HepG2 (cell line): Measurements from ENCODE around the gene KIAA0232. TPM values are rescaled to one million over a fixed set of nuclear protein-coding genes. Genes with fewer than 3 reads are reported as not detected.

ENCODE experiments used
- ASH2L ChIP-seq: fragments of 300-600, 200-600 bp; sonication (generic); IDR thresholded peaks from 2 replicates; pipeline ENCODE4 v1.7.0; 2017; ENCODE audit warnings: low read depth, mild to moderate bottlenecking, moderate library complexity, mixed read lengths, low read length; ENCODE audit not compliant: insufficient read length
- EZH2 ChIP-seq: conservative IDR thresholded peaks from 2 replicates; pipeline ENCODE4 v1.6.1; 2012; ENCODE audit warnings: mild to moderate bottlenecking, low read depth, low read length, moderate library complexity
- GATA4 ChIP-seq: sonication (generic); IDR thresholded peaks from 2 replicates; pipeline ENCODE4 v1.6.1; 2016; ENCODE audit warnings: antibody characterized with exemption, low read depth, borderline replicate concordance
- HES4 ChIP-seq: sonication (generic); formaldehyde crosslinking; IDR thresholded peaks from 2 replicates; pipeline ENCODE4 v1.9.0; 2021; ENCODE audit warnings: mild to moderate bottlenecking, missing genetic modification reagents, borderline replicate concordance
- HMG20B ChIP-seq: conservative IDR thresholded peaks from 2 replicates; pipeline ENCODE4 v1.6.1; 2016; ENCODE audit warnings: missing genetic modification reagents, missing compliant biosample characterization
- KLF13 ChIP-seq: sonication (generic); formaldehyde crosslinking; IDR thresholded peaks from 2 replicates; pipeline ENCODE4 v1.4.0; 2020; ENCODE audit warnings: mild to moderate bottlenecking, missing genetic modification reagents
- KLF15 ChIP-seq: sonication (generic); formaldehyde crosslinking; IDR thresholded peaks from 2 replicates; pipeline ENCODE4 v1.8.1; 2023; ENCODE audit warnings: borderline replicate concordance, mild to moderate bottlenecking, inconsistent platforms, missing genetic modification reagents, mixed read lengths
- MAFF ChIP-seq: IDR thresholded peaks from 2 replicates; pipeline ENCODE4 v1.6.1; 2011; ENCODE audit warnings: low read depth, low read length, improper control_type of control experiment
- MXD1 ChIP-seq: sonication (generic); formaldehyde crosslinking; IDR thresholded peaks from 2 replicates; pipeline ENCODE4 v1.4.0; 2020; ENCODE audit warnings: mild to moderate bottlenecking, missing genetic modification reagents
- POLR2G ChIP-seq: fragments of 200-400 bp; formaldehyde crosslinking; IDR thresholded peaks from 2 replicates; pipeline ENCODE4 v1.6.1; 2018; ENCODE audit warnings: mild to moderate bottlenecking, low read depth, low read length, moderate library complexity
- RBM39 ChIP-seq: fragments of 200-400 bp; formaldehyde crosslinking; IDR thresholded peaks from one replicate; pipeline ENCODE4 v1.6.1; 2018; ENCODE audit warnings: antibody characterized with exemption, mild to moderate bottlenecking, low read depth, low read length; ENCODE audit not compliant: poor library complexity, severe bottlenecking
- REL ChIP-seq: sonication (generic); formaldehyde crosslinking; conservative IDR thresholded peaks from 2 replicates; pipeline ENCODE4 v1.8.0; 2022; ENCODE audit warnings: mild to moderate bottlenecking, missing genetic modification reagents, moderate library complexity
- SNAI1 ChIP-seq: sonication (generic); formaldehyde crosslinking; IDR thresholded peaks from 2 replicates; pipeline ENCODE4 v1.5.0; 2020; ENCODE audit warnings: mild to moderate bottlenecking, missing genetic modification reagents, borderline replicate concordance
- SRY ChIP-seq: sonication (generic); formaldehyde crosslinking; IDR thresholded peaks from 2 replicates; pipeline ENCODE4 v1.8.0; 2022; ENCODE audit warnings: mild to moderate bottlenecking, missing genetic modification reagents
- SYNCRIP ChIP-seq: fragments of 200-400 bp; formaldehyde crosslinking; IDR thresholded peaks from 2 replicates; pipeline ENCODE4 v1.6.1; 2018; ENCODE audit warnings: mild to moderate bottlenecking, low read depth, low read length; ENCODE audit not compliant: insufficient read depth
- ZBTB39 ChIP-seq: sonication (generic); formaldehyde crosslinking; IDR thresholded peaks from 2 replicates; pipeline ENCODE4 v1.5.0; 2020; ENCODE audit warnings: missing genetic modification reagents
- ZBTB8A ChIP-seq: sonication (generic); formaldehyde crosslinking; IDR thresholded peaks from 2 replicates; pipeline ENCODE4 v1.4.0; 2020; ENCODE audit warnings: mild to moderate bottlenecking, low read depth, missing genetic modification reagents, borderline replicate concordance
- ZC3H4 ChIP-seq: sonication (generic); formaldehyde crosslinking; IDR thresholded peaks from 2 replicates; pipeline ENCODE4 v1.4.0; 2020; ENCODE audit warnings: missing genetic modification reagents, borderline replicate concordance
- ZFX ChIP-seq: sonication (generic); formaldehyde crosslinking; IDR thresholded peaks from 2 replicates; pipeline ENCODE4 v1.4.0; 2020; ENCODE audit warnings: mild to moderate bottlenecking, low read depth, missing genetic modification reagents, moderate library complexity
- ZMYM3 ChIP-seq: sonication (generic); formaldehyde crosslinking; IDR thresholded peaks from 2 replicates; pipeline ENCODE4 v1.5.1; 2020; ENCODE audit warnings: mild to moderate bottlenecking, missing genetic modification reagents
- ZNF24 ChIP-seq: fragments of 450-650 bp; IDR thresholded peaks from 2 replicates; pipeline ENCODE4 v1.6.1; 2017; ENCODE audit warnings: antibody characterized with exemption, mild to moderate bottlenecking
- ZNF276 ChIP-seq: sonication (generic); formaldehyde crosslinking; IDR thresholded peaks from 2 replicates; pipeline ENCODE4 v1.4.0; 2020; ENCODE audit warnings: mild to moderate bottlenecking, low read depth, missing genetic modification reagents
- ZNF446 ChIP-seq: sonication (generic); formaldehyde crosslinking; IDR thresholded peaks from 2 replicates; pipeline ENCODE4 v1.5.0; 2020; ENCODE audit warnings: mild to moderate bottlenecking, missing genetic modification reagents
- ZNF563 ChIP-seq: sonication (generic); formaldehyde crosslinking; IDR thresholded peaks from 2 replicates; pipeline ENCODE4 v1.8.0; 2022; ENCODE audit warnings: mild to moderate bottlenecking, moderate library complexity, missing genetic modification reagents
- ZNF577 ChIP-seq: sonication (generic); formaldehyde crosslinking; IDR thresholded peaks from 2 replicates; pipeline ENCODE4 v1.4.0; 2020; ENCODE audit warnings: mild to moderate bottlenecking, low read depth, missing genetic modification reagents, borderline replicate concordance
- ZNF580 ChIP-seq: IDR thresholded peaks from 2 replicates; pipeline ENCODE4 v1.6.1; 2016; ENCODE audit warnings: low read depth, borderline replicate concordance
- polyA plus RNA-seq, 8 experiments: library from polyadenylated mRNA; depleted of rRNA in 3 of 8; stranded (reverse) in 7 of 8; unstranded in 1 of 8; fragments of >200 nt; fragmentation: Illumina TruSeq in 4 of 8; extraction: Trizol in 4 of 8; gene quantifications; 2 replicates each; pipeline versions ENCODE4 v1.2.1 to v1.2.3, GENCODE V29; 2011 to 2016; ENCODE audit warnings: low read depth in 4 of 8, missing spikeins in 1 of 8, mixed read lengths in 1 of 8; ENCODE audit not compliant: insufficient read depth in 1 of 8
- total RNA-seq, 5 experiments: library from RNA; depleted of rRNA; stranded (reverse); fragments of >200 nt; fragmentation: Illumina TruSeq; extraction: Trizol; gene quantifications; 2 replicates each; pipeline ENCODE4 v1.2.3, GENCODE V29; 2016; ENCODE audit warnings: low read depth in 1 of 5

KIAA0232 gene
- total and polyA plus RNA-seq, 2 of the 13 experiments (the other 11 are each of a cell fraction or from before 2014, with no cell fraction given), result 7.8 to 17.1 TPM

GRCh38 chr4:6893449-6894085 is 111.0 kb downstream of the KIAA0232 start (continued):
- TF ChIP-seq ZC3H4 (CRISPR knock-in tag) (no peak), GATA4 (peak; percentile 68; the same call in 1 of the 2 replicates), ZNF577 (CRISPR knock-in tag) (no peak), MXD1 (CRISPR knock-in tag) (no peak), KLF15 (CRISPR knock-in tag) (no peak), HES4 (CRISPR knock-in tag) (no peak), POLR2G (peak; percentile 94), ZMYM3 (CRISPR knock-in tag) (peak; percentile 76), SNAI1 (CRISPR knock-in tag) (no peak; the same call in 1 of the 2 replicates), ZNF580 (peak; percentile 88), RBM39 (no peak), ASH2L (peak; percentile 99), ZNF24 (no peak), ZBTB8A (CRISPR knock-in tag) (0 out of 2 replicates have a peak, but pooled peaks have one; percentile 47), MAFF (peak; percentile 93), EZH2 (no peak), SRY (CRISPR knock-in tag) (peak; percentile 19; the same call in 1 of the 2 replicates), ZBTB39 (no peak), ZNF276 (0 out of 2 replicates have a peak, but pooled peaks have one; percentile 31), ZNF446 (CRISPR knock-in tag) (no peak), KLF13 (CRISPR knock-in tag) (no peak), SYNCRIP (no peak), ZNF563 (CRISPR knock-in tag) (no peak; the same call in 1 of the 2 replicates), HMG20B (CRISPR knock-in tag) (peak; percentile 81), REL (CRISPR knock-in tag) (no peak), ZFX (CRISPR knock-in tag) (peak; percentile 86)
